Heart left ventricle (tissue), 16 donors: ENCODE measurements around the gene MAP1B. TPM values are rescaled to one million over a fixed set of nuclear protein-coding genes. Genes with fewer than 3 reads are reported as not detected.

Experiments
- ATAC-seq, 4 donors: fragments of 200-7000 bp; cut with Tn5 transposase; one replicate each; pipeline ENCODE4 v1.9.1; 2020 to 2022; ENCODE audit warnings: moderate library complexity in 4 of 4, mild to moderate bottlenecking in 3 of 4, moderate number of reproducible peaks in 1 of 4
- DNase-seq, 5 donors: peaks; one replicate each; pipeline ENCODE4 v3.0.0-alpha.2; 2020
- H3K27ac ChIP-seq, 12 donors: fragments of 200-600 bp; sonication (generic) in 4 of 12; one replicate each; pipeline versions ENCODE4 v1.5.0 to v1.8.0; 2016 to 2022; ENCODE audit warnings: mild to moderate bottlenecking in 2 of 12
- H3K27me3 ChIP-seq, 9 donors: fragments of 200-600 bp; sonication (generic) in 2 of 9; one replicate each; pipeline versions ENCODE4 v1.5.1 to v1.8.0; 2016 to 2022; ENCODE audit warnings: mild to moderate bottlenecking in 3 of 9
- H3K36me3 ChIP-seq, 9 donors: fragments of 200-600 bp; sonication (generic) in 2 of 9; one replicate each; pipeline versions ENCODE4 v1.5.0 to v1.8.0; 2018 to 2022; ENCODE audit warnings: mild to moderate bottlenecking in 2 of 9
- H3K4me1 ChIP-seq, 12 donors: fragments of 200-600 bp; sonication (generic) in 4 of 12; one replicate each; pipeline versions ENCODE4 v1.5.0 to v1.8.0; 2016 to 2022; ENCODE audit warnings: mild to moderate bottlenecking in 3 of 12
- H3K4me3 ChIP-seq, 12 donors: fragments of 200-600 bp; sonication (generic) in 4 of 12; one replicate each; pipeline versions ENCODE4 v1.5.0 to v1.8.0; 2017 to 2022; ENCODE audit warnings: mild to moderate bottlenecking in 9 of 12, moderate library complexity in 4 of 12
- H3K9me3 ChIP-seq, 12 donors: fragments of 200-600 bp; sonication (generic) in 4 of 12; one replicate each; pipeline versions ENCODE4 v1.5.0 to v1.8.0; 2016 to 2022; ENCODE audit warnings: mild to moderate bottlenecking in 1 of 12
- POLR2A ChIP-seq, 2 donors: fragments of 450-650 bp; IDR thresholded peaks; one replicate each; pipeline ENCODE4 v1.6.1; 2017; ENCODE audit warnings: antibody characterized with exemption in 2 of 2, mild to moderate bottlenecking in 2 of 2, moderate library complexity in 2 of 2
- WGBS, 4 donors: extraction: QIAGEN DNeasy Blood & Tissue Kit in 2 of 4; methylation state at CpG; one replicate each; pipeline versions ENCODE4 v1.1.5 to v1.1.7; 2013 to 2018; 5-methylcytosine and 5-hydroxymethylcytosine counted together
- intact Hi-C, 10 donors: fragments of 100-400 bp; cut with DNase I; formaldehyde crosslinking; loops; one replicate each; pipeline versions ENCODE4 v1.11.1 to v1.14.2; 2022
- polyA plus RNA-seq, 2 donors: library from polyadenylated mRNA; stranded (reverse); fragments of 200-250 nt; gene quantifications; one replicate each; pipeline ENCODE4 v1.2.3, GENCODE V29; 2013
- total RNA-seq, 9 donors: library from RNA; depleted of rRNA in 2 of 9; stranded (reverse); fragments of >200 nt in 2 of 9; fragmentation: NEBNext Ultra II Directional in 3 of 9; extraction: Animal tissue kit (Norgen Biotek cat#: 25700) in 3 of 9; gene quantifications; one replicate each; pipeline versions ENCODE4 v1.1.0 to v1.2.4, GENCODE V29; 2016 to 2023
- TF ChIP-seq, protein P1 (sequence below), 12 donors: fragments of 200-600 bp; sonication (generic) in 4 of 12; IDR thresholded peaks; one replicate each; pipeline versions ENCODE4 v1.5.0 to v1.8.0; 2018 to 2022; ENCODE audit warnings: antibody characterized with exemption in 12 of 12, mild to moderate bottlenecking in 5 of 12
- donor health status: ischemic (EF 13 %, LVEDD 7.1; RV severe dilation, severe dysfunction).
- donor health status: healthy with polysubstance abuse.
- donor health status: DM: no; HTN: yes; CAD: no.
- donor health status: DM: no; HTN: no; CAD: no.
- donor health status: ischemic (EF 25% LVEDD 6.9; RV normal size, moderate dysfunction).
- donor health status: ischemic (EF 25% LVEDD 5.7; RV mildly dilated, moderate dysfunction).
- donor health status: healthy.
- donor health status: DM: yes; HTN: yes; CAD: no.
- donor health status: ischemic (EF 35%, LVEDD 5.7; RV mildly dilated, moderate dysfunction).
- donor health status: nonischemic (EF 11% LVEDD 7.7; RV severe dilation, severe dysfunction).
- donor health status: DM: yes; HTN: yes; CAD: no.
- donor health status: PGD.
- donor health status: ischemic (EF 29% LVEDD 5.4; RV normal size, mild dysfunction).
- donor health status: nonischemic (EF 23%, LVEDD 6.1; RV moderate dilation, normal function).

Gene MAP1B
- total and polyA plus RNA-seq, 11 donors: 10.1 to 603 (median 133) TPM

DNA sequence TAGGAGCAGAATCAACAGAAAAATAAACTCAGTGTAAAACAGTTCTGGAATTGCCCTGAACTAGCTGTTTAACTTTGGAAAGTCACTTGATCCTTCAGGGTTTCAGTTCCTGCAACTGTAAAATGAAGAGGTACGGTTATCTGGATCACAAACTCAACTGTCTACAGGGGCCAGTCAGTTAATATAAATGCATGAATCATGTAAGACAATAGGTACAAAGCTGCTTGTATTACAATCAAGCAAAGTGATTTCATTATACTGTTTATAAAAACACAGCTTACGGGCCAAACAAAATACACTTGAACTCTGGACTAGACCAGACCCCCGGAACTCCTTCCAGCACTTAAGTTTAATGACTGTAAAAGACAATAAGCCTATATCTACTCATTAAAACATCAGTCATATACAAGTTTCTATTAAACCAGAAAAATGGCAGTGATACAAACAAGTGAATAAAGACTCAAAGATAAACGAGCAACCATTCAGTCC, 139.7 kb downstream of the MAP1B start:
- no peaks in the 10 kb centered on the region for H3K36me3 ChIP-seq
- no peak overlapping the region for H3K4me3 ChIP-seq
- peak overlapping the region in 10 of 12 donors; percentile 35 to 71 (median 61) for H3K27ac ChIP-seq
- DNase-seq: no peak
- H3K9me3 ChIP-seq: no peaks in the 10 kb centered on the region
- no peak for TF ChIP-seq POLR2A (IDR thresholded peaks at IDR 0.05)
- WGBS, 4 donors: 63 to 75% (median 72%) methylated on average over 4 of the region's 4 CpGs
- H3K27me3 ChIP-seq: no peaks in the 10 kb centered on the region
- ATAC-seq: peak in 1 of 4 donors; percentile 13
- intact Hi-C loops: loop anchor here in 3 of 10 donors (5.0 to 10.0 kb wide), 3 partner anchors 35 to 112 kb away; no protein-coding TSS in a partner anchor
- peaks cover 7 to 67% (median 47%) of the 10 kb centered on the region in 12 donors for H3K4me1 ChIP-seq

DNA sequence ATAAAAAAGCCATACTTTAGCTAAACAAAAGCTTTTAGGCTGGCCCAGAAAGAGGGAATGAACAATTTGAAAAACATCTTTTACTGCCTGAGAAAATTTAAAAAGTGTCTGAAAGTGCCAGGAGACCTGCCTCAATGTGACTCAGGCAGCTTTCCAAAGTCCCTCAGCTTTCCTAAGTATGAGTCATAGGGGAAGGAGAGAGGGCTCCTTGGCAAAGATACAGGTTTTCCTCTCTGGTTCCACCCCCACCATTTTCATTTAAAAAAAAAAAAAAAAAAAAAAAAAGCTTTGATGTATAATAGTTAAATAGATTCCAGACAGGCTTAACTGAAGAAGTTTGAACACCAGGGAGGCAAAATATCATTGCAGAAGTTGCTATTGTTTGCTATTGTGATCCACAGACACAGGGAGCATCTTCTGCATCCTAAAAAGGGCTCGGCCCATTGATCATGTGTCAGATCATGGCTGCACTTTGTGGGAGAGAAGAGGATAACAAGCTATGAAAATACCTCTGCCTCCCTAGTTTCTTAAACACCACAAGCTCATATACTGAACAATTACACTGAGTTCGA, 141.2 kb downstream of the MAP1B start:
- TF ChIP-seq, protein P1, sequence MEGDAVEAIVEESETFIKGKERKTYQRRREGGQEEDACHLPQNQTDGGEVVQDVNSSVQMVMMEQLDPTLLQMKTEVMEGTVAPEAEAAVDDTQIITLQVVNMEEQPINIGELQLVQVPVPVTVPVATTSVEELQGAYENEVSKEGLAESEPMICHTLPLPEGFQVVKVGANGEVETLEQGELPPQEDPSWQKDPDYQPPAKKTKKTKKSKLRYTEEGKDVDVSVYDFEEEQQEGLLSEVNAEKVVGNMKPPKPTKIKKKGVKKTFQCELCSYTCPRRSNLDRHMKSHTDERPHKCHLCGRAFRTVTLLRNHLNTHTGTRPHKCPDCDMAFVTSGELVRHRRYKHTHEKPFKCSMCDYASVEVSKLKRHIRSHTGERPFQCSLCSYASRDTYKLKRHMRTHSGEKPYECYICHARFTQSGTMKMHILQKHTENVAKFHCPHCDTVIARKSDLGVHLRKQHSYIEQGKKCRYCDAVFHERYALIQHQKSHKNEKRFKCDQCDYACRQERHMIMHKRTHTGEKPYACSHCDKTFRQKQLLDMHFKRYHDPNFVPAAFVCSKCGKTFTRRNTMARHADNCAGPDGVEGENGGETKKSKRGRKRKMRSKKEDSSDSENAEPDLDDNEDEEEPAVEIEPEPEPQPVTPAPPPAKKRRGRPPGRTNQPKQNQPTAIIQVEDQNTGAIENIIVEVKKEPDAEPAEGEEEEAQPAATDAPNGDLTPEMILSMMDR (IDR thresholded peaks at IDR 0.05): no peak
- TF ChIP-seq POLR2A (IDR thresholded peaks at IDR 0.05): no peak
- no peaks in the 10 kb centered on the region for H3K36me3 ChIP-seq
- peaks cover 7 to 75% (median 52%) of the 10 kb centered on the region in 12 donors for H3K4me1 ChIP-seq

DNA sequence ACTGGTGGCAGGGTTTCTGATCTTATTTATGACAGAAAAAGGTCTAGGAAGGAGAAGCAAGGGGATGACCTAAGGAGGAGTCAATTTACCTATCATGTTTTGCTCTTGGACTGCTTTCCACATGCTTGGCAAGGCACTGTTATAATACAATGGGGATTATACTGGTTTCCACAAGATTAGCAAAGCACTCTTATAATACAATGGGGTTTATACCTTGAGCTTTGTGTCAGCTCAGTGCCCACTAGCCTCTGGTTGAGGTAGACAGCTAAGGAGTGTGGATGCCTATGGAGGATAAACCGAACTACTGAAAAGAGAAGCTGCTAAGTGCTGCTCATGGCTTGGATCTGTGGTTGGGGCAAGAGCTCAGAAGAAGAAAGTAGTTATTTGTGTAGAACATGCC, 144.1 kb downstream of the MAP1B start:
- no peak overlapping the region for H3K4me3 ChIP-seq
- no peaks in the 10 kb centered on the region for H3K9me3 ChIP-seq
- no peak for TF ChIP-seq POLR2A (IDR thresholded peaks at IDR 0.05)
- TF ChIP-seq, protein P1 (IDR thresholded peaks at IDR 0.05): no peak
- WGBS, 4 donors: 96 to 100% (median 99%) methylated on average over 1 of the region's 1 CpG
- H3K27me3 ChIP-seq: no peaks in the 10 kb centered on the region
- intact Hi-C loops: no loop called here
- no peaks in the 10 kb centered on the region for H3K36me3 ChIP-seq
- ATAC-seq (no peak), DNase-seq (no peak)
- peaks cover 4 to 47% (median 31%) of the 10 kb centered on the region in 12 donors for H3K4me1 ChIP-seq
- H3K27ac ChIP-seq: no peak overlapping the region

More for the DNA sequence above, 141.2 kb downstream of the MAP1B start:
- intact Hi-C loops: loop anchor here in 3 of 10 donors (5.0 to 10.0 kb wide), 3 partner anchors 36 to 114 kb away; no protein-coding TSS in a partner anchor
- DNase-seq (peak in 4 of 5 donors; percentile 32 to 62 (median 58)), ATAC-seq (peak in 3 of 4 donors; percentile 50 to 73 (median 67))
- Histone ChIP-seq H3K27ac (peak overlapping the region in 9 of 12 donors; percentile 14 to 71 (median 47)), H3K27me3 (no peaks in the 10 kb centered on the region), H3K4me3 (no peak overlapping the region), H3K9me3 (no peaks in the 10 kb centered on the region)
- 64 to 77% (median 71%) methylated on average over 2 of the region's 2 CpGs for WGBS, 4 donors

DNA sequence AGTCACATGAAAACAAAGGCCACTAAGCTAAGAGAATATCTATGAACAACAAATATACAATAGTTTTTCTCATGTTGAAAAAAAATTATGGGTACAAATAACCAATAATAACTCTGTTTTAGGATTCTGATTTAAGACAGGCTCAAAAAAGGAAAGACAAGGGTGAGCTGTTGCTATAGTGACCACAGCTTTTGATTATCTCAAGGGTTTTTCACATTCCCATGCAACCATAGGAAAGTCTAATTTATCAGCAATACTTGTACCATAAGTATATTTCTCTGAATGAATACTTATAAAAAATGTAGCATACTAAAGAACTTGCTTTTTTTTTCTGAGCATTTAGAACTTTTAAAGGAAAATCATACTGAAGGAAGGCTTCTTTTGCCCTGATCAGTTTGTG, 144.7 kb downstream of the MAP1B start:
- Histone ChIP-seq H3K4me3 (no peak overlapping the region), H3K4me1 (peaks cover 0 to 43% (median 27%) of the 10 kb centered on the region in 12 donors), H3K36me3 (peaks cover 0 to 1% (median 0%) of the 10 kb centered on the region in 9 donors), H3K27me3 (no peaks in the 10 kb centered on the region), H3K9me3 (no peaks in the 10 kb centered on the region), H3K27ac (no peak overlapping the region)
- DNase-seq (no peak), ATAC-seq (no peak)
- TF ChIP-seq POLR2A (IDR thresholded peaks at IDR 0.05): no peak
- TF ChIP-seq, protein P1 (IDR thresholded peaks at IDR 0.05): no peak
- intact Hi-C loops: no loop called here
